Activated naive CD4-positive, alpha-beta T cell treated with anti-CD3 and anti-CD28 coated beads, Interleukin-2, amount 10 ng/mL, durations not matched to agents 7 days and 5 days (primary cell): ENCODE results near the gene ARRDC1.
"Not testable (repeated sequence)": the region's sequence is repeated elsewhere in the genome, so short reads cannot be mapped to it uniquely, and the experiment has no call there.

Experiments
- CTCF ChIA-PET: fragments of 350-600 bp; sonication (Branson Sonifier 250); formaldehyde crosslinking; loops from one replicate; lab custom pipeline; 2021; ENCODE audit warnings: antibody characterized with exemption; lab: Charles Lee
- DNase-seq: peaks from one replicate; pipeline ENCODE4 v3.0.0-alpha.2; 2020
- H3K27ac Mint-ChIP-seq: one replicate; pipeline ENCODE4 v1.8.0; 2021; ENCODE audit warnings: mild to moderate bottlenecking, moderate library complexity, mixed read lengths
- H3K27me3 Mint-ChIP-seq: one replicate; pipeline ENCODE4 v1.8.0; 2021; ENCODE audit warnings: mild to moderate bottlenecking, mixed read lengths
- H3K36me3 Mint-ChIP-seq: one replicate; pipeline ENCODE4 v1.8.0; 2021; ENCODE audit warnings: mixed read lengths
- H3K4me1 Mint-ChIP-seq: one replicate; pipeline ENCODE4 v1.8.0; 2021; ENCODE audit warnings: mixed read lengths
- H3K4me3 Mint-ChIP-seq: one replicate; pipeline ENCODE4 v1.8.0; 2021; ENCODE audit warnings: mild to moderate bottlenecking, moderate library complexity, mixed read lengths
- H3K9me3 Mint-ChIP-seq: one replicate; pipeline ENCODE4 v1.8.0; 2021; ENCODE audit warnings: mixed read lengths

Gene ARRDC1

DNA sequence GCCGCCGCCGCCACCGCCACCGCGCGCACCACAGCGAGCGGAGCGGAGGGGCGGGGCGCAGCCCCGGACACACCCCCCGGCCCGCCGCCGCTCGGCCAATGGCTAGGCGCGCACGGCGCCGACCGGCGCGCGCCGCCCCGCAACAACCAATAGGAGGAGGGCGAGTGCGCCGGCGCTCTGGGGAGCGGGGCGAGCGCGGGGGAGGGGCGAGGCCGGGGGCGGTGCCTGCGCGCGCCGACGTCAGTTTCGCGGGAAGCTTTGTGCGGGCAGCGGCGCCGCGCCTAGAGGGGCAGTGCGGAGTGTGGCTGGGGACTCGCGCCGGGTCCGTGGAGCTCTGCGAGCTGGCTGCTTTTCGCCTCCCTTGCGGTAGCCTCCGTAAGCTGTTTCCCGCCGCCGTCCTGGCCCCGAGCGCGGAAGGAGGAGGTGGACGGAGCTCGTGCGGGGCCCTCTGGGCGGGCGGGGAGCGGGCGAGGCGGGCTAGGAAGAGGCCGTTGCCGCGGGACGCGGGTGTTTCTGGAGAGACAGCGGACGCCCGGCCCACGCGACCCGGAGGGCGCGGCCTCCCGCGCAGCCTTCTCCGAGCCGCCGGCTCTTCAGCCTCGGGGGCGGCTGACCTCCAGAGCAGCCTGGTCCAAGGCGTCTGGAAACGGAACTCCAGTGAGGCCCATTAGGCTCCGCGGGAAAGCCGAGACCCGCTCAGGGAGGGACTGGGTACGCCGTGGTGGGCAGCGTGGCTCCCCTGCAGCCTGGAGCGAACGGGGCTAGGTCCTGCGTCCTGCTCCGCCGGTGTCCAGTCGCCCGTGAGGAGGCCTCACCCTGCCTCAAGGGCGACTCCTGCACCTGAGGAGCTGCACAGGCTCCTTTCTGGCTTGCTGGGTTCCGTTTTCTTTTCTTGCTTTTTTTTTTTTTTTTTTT lies 14.8 kb upstream of the ARRDC1 start, which contains the start of gene ZMYND19:
Gene ZMYND19, minus strand, starts transcription at position 44 of the 915 bp plus-strand sequence. CDS start 249 bp downstream, outside the sequence.
- CTCF ChIA-PET = interaction anchor here (0.9 to 1.5 kb wide), 3 partner anchors 9 to 11 kb away, joined by 3 to 5 read pairs (median 3); partner anchors contain the start of gene DPH7
- Mint-ChIP-seq H3K27me3 (no peaks in the 10 kb centered on the region), H3K36me3 (peaks cover 14% of the 10 kb centered on the region), H3K27ac (peak within 1 kb of the TSS; percentile 90), H3K9me3 (no peaks in the 10 kb centered on the region), H3K4me3 (peak within 1 kb of the TSS; percentile 96), H3K4me1 (peaks cover 26% of the 10 kb centered on the region)
- peak; percentile 88 for DNase-seq

DNA sequence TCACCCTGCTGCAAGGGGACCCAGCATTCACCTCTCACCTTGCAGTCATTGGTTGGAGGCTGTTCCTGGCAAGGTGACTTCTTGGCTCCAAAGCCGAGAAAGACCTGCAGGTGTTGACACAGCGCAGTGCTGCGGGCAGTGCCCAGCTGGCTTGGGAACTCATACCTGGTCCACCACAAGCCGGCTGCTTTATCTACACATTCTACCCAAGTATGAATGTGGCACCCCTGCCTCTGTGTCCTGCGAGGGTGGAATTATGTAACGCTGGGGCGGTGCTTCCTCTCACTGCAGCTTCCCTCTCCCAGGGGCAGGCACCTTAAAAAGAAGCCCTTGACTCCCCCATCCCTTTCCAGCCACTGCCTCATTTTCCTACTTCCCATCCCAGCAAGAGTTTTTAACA lies 12.7 kb upstream of the ARRDC1 start:
- peaks cover 24% of the 10 kb centered on the region for H3K4me1 Mint-ChIP-seq
- DNase-seq = no peak
- CTCF ChIA-PET = interaction anchor here (1.0 to 1.7 kb wide), 2 partner anchors 10 to 13 kb away, joined by 3 to 5 read pairs; no protein-coding TSS in a partner anchor
- H3K9me3 Mint-ChIP-seq = no peaks in the 10 kb centered on the region
- peaks cover 5% of the 10 kb centered on the region for H3K36me3 Mint-ChIP-seq
- no peaks in the 10 kb centered on the region for H3K27me3 Mint-ChIP-seq
- H3K27ac Mint-ChIP-seq = no peak overlapping the region
- no peak overlapping the region for H3K4me3 Mint-ChIP-seq

DNA sequence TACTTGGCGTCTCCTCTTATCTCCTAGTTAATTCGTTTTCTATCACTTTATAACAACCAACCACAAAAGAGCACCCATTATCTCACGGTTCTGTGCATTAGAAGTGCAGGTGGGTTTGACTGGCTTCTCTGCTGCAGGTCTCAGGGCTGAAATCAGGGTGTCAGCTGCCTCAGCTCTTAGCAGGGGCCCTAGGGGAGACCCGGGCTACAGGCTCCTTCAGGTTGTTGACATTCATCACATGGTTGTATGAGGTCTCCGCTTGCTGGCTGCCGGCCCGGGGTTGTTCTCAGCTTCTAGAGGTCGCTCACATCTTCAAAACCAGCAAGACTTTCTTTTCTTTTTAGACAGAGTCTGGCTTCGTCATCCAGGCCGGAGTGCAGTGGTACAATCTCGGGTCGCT lies 12.3 kb upstream of the ARRDC1 start:
- Mint-ChIP-seq H3K27ac (no peak overlapping the region), H3K27me3 (no peaks in the 10 kb centered on the region), H3K4me1 (peaks cover 21% of the 10 kb centered on the region), H3K36me3 (peaks cover 1% of the 10 kb centered on the region), H3K4me3 (no peak overlapping the region), H3K9me3 (no peaks in the 10 kb centered on the region)
- CTCF ChIA-PET = no interaction called here
- DNase-seq = no peak

DNA sequence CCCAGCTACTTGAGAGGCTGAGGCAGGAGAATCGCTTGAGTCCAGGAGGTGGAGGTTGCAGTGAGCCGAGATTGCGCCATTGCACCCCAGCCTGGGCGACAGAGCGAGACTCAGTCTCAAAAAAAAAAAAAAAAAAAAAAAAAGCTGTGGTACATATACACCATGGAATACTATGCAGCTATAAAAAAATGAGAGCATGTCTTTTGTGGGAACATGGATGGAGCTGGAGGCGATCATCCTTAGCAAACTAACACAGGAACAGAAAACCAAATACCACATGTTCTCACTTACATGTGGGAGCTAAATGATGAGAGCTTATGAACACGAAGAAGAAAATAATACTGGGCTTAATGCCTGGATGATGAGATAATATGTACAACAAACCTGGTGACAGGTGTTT lies 8.9 kb upstream of the ARRDC1 start:
- H3K9me3 Mint-ChIP-seq, DNase-seq, H3K4me3 Mint-ChIP-seq, H3K36me3 Mint-ChIP-seq, CTCF ChIA-PET, H3K27me3 Mint-ChIP-seq, H3K27ac Mint-ChIP-seq: not testable (repeated sequence)
- H3K4me1 Mint-ChIP-seq = peaks cover 12% of the 10 kb centered on the region

DNA sequence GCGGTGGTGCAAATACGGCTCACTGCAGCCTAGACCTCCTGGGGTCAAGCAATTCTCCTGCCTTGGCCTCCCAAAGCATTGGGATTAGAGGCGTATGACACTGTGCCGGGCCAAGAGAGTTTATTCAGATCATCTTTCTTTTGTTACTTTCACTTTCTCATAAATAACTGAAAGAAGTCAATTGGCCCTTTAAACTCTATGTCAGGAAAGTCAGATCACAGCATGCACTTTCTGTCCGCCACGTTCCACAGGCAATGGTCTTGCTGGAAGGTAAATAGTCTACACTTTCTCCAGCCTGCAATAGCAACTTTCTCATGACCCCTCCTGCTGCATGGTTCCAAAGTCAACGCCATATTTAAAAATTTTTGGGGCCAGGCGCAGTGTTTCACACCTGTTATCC lies 6.5 kb upstream of the ARRDC1 start:
- CTCF ChIA-PET = interaction anchor here (2.0 kb wide), 1 partner anchor 11 kb away, joined by 4 read pairs; no protein-coding TSS in a partner anchor
- Mint-ChIP-seq H3K4me1 (peaks cover 24% of the 10 kb centered on the region), H3K36me3 (no peaks in the 10 kb centered on the region), H3K9me3 (no peaks in the 10 kb centered on the region), H3K27me3 (peaks cover 22% of the 10 kb centered on the region), H3K27ac (no peak overlapping the region), H3K4me3 (no peak overlapping the region)
- no peak for DNase-seq

DNA sequence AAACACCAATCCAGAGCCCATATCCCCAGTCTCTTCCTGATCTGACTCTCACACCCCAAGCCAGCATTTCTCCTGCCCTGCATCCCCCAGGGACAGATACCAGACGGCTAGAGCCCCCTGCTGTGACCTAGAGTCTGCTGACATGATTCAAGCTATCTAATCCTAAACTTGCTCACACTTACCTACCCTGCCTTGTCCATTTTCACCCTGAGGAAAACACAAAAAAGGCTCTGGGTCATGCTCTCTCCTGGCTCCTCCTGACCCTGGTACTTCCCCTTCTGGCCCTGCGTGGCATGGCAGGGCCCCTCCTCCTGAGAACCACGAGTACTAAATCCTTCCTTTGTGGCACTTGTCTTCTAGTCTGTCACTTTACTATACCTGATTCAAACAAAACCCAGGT lies 2.8 kb upstream of the ARRDC1 start:
- CTCF ChIA-PET = interaction anchor here (1.0 to 1.2 kb wide), 3 partner anchors 10 to 23 kb away, joined by 3 to 4 read pairs (median 4); partner anchors contain the start of gene DPH7
- Mint-ChIP-seq H3K27me3 (peaks cover 28% of the 10 kb centered on the region), H3K9me3 (no peaks in the 10 kb centered on the region), H3K4me3 (peak overlapping the region; percentile 21), H3K4me1 (peaks cover 41% of the 10 kb centered on the region), H3K36me3 (peaks cover 2% of the 10 kb centered on the region), H3K27ac (no peak overlapping the region)
- DNase-seq = no peak

DNA sequence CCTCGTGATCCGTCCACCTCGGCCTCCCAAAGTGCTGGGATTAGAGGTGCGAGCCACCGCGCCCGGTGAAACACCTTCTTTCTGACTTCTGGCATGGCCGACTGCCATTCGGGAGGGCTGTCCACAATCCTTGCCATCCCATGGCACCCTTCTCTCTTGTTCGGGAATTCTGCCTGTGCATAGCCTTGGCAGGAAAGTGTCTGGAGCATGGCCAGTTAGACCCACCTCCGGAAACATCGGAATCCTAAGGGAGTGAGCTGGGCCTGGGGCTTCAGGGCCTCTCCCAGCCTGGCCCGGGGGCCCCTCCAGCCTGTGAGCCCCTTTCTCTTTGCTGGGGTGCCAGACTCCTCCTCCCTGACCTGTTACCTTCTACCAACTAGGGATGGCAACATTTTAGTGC lies 1.6 kb upstream of the ARRDC1 start:
- CTCF ChIA-PET = interaction anchor here (1.2 kb wide), 1 partner anchor 25 kb away, joined by 4 read pairs; the partner anchor contains the start of gene DPH7
- H3K27me3 Mint-ChIP-seq = peaks cover 21% of the 10 kb centered on the region
- no peaks in the 10 kb centered on the region for H3K9me3 Mint-ChIP-seq
- H3K4me3 Mint-ChIP-seq = peak overlapping the region; percentile 60
- H3K36me3 Mint-ChIP-seq = peaks cover 3% of the 10 kb centered on the region
- H3K27ac Mint-ChIP-seq = no peak overlapping the region
- peaks cover 36% of the 10 kb centered on the region for H3K4me1 Mint-ChIP-seq
- no peak for DNase-seq

DNA sequence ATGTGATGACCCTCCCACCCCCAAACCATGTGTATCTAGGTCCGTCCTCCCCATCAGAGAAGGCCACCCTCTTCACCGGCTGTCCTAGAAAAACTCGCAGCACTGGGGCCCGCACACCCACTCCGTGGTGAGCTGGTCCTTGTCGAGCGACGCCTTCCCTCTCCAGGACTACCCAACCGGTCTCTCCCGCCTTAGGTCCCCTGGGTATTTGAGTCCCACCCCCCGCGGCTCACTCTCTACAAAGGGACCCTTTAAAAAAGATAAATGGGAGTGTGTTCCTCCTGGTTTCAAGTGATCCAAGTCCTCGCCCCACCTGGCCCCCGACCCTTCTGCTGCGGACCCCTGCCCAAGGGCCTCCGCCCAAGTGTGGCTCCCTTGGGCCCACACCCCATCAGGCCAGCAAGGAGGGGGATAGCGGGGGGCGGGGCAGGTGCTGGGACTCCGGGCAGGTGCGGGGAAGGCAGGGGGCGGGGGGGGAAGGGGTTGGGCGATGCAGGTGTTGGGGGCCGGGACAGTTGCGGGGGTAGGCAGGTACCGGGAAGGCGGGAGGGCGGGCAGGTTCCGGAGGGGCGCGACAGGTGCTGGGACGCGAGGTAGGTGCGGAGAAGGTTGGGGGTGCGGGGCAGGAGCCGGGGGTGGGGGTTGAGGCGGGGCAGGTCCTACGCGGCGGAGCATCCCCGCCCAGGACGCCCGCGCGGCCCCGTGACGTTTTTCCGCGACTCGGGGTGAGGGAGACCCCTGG lies 970 bp upstream of the ARRDC1 start:
- no peak for DNase-seq
- H3K36me3 Mint-ChIP-seq = peaks cover 4% of the 10 kb centered on the region
- no peak overlapping the region for H3K27ac Mint-ChIP-seq
- peaks cover 21% of the 10 kb centered on the region for H3K27me3 Mint-ChIP-seq
- peak overlapping the region; percentile 60 for H3K4me3 Mint-ChIP-seq
- H3K4me1 Mint-ChIP-seq = peaks cover 35% of the 10 kb centered on the region
- CTCF ChIA-PET = no interaction called here
- no peaks in the 10 kb centered on the region for H3K9me3 Mint-ChIP-seq

DNA sequence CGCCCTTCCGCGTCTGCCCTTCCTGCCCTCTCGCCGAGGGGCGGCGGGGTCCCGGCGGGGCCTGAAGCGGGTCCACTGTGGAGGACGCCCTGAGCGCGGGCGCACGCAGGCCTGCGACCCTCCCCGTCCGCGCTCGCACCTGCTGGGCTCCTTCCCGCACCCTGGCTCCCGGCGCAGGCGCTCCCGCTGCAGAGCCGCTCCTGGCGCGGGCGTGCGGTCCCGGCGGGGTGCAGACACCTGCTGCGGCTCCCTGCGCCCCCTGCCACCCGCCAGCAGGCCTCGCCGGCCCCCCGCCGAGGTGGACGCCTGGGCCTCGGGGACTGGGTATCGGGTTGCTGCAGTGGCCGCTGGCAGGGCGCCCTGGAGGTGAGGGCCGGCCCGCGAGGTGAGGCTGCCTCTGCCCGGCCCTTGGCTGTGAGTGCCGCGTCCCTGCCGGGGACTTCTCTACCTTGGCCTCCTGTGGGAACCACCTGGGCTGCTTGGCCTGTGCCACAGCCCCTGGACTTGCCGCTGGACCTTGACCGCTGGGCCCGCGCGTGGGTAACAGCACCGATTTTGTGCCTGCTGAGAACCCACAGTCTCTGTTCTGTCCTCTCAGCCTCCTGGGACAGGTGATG lies 627 bp downstream of the ARRDC1 start:
- CTCF ChIA-PET = no interaction called here
- H3K27ac Mint-ChIP-seq = peak overlapping the region; percentile 62
- peaks cover 21% of the 10 kb centered on the region for H3K27me3 Mint-ChIP-seq

DNA sequence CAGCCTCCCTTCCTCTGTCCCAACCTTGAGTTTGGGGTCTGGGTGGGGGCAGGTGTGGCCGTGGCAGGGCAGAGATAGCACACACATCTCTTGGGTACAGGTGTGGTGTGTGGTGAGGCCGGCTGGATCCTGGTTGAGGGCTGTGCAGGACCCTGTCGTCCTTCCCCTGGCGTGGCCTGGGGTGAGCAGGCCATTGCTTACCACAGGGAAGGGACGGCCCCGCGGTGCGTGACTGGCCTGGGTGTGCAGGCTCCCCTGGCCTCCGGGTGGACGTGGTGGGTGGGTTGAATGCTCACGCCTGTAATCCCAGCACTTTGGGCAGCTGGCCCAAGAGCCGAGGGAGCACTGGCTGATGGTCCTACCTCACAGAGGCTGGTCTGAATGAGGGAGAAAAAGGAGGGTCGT lies 1.2 kb downstream of the ARRDC1 start:
- H3K36me3 Mint-ChIP-seq = peaks cover 4% of the 10 kb centered on the region
- H3K27me3 Mint-ChIP-seq = peaks cover 21% of the 10 kb centered on the region
- H3K27ac Mint-ChIP-seq = no peak overlapping the region
- no peaks in the 10 kb centered on the region for H3K9me3 Mint-ChIP-seq
- CTCF ChIA-PET = no interaction called here
- peak overlapping the region; percentile 82 for H3K4me3 Mint-ChIP-seq
- no peak for DNase-seq
- peaks cover 41% of the 10 kb centered on the region for H3K4me1 Mint-ChIP-seq

More for the DNA sequence above, 627 bp downstream of the ARRDC1 start:
- Mint-ChIP-seq H3K36me3 (peaks cover 4% of the 10 kb centered on the region), H3K4me1 (peaks cover 35% of the 10 kb centered on the region), H3K4me3 (peak overlapping the region; percentile 82), H3K9me3 (no peaks in the 10 kb centered on the region)
- no peak for DNase-seq

DNA sequence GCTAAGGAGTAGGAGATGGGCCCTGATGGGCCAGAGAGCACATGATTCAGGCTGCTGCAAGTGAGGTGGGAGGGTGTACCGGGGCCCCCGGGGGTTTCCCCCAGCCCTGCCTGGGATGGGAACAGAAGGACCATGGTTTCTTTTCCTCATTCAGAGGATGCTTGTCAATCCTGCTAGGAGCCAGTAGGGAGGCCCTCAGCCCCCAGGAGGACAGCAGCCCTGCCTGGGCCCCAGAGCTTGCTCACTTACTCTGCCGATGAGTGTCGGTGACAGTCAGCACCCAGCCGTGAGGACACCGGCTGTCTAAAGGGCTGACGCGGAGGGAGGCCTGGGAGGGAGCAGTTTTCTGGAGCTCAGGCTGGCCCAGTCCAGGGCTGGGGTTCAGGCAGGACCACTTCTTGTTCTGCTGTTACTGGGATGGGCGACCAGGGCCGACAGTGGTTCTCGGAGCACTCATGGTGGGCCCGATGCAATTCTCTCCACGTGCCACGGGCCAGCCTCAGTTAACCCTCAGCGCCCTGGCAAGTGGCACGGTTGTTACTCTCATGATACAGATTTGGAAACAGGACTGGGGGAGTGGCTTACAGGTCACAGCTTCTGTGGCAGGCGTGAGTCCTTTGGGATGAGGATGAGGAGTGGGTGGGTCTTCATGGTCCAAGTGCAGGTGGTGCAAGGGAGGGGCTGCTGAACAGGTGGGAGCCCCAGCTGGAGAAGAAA lies 1.8 kb downstream of the ARRDC1 start:
- peak overlapping the region; percentile 82 for H3K4me3 Mint-ChIP-seq
- no peak for DNase-seq
- H3K9me3 Mint-ChIP-seq = no peaks in the 10 kb centered on the region
- CTCF ChIA-PET = no interaction called here
- peaks cover 46% of the 10 kb centered on the region for H3K4me1 Mint-ChIP-seq
- peaks cover 21% of the 10 kb centered on the region for H3K27me3 Mint-ChIP-seq
- H3K36me3 Mint-ChIP-seq = peaks cover 4% of the 10 kb centered on the region
- H3K27ac Mint-ChIP-seq = no peak overlapping the region

DNA sequence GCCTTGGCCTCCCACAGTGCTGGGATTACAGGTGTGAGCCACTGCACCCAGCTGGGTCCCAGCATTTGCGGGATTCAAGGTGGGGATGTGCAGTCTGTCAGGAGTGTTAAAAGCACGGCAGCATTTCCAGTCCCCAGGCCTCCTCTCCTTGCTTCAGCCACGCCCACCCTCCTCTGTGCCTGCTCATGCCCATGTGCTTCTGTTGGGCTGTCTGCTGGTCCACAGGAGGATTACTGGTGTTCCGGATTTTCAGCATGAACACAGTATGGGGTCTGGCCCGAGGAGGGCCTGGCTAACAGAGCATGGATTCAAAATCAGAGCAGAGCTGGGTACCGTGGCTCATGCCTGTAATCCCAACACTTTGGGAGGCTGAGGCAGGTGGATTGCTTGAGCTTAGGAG lies 5.5 kb downstream of the ARRDC1 start:
- DNase-seq = no peak
- Mint-ChIP-seq H3K27ac (no peak overlapping the region), H3K36me3 (peaks cover 4% of the 10 kb centered on the region), H3K27me3 (no peaks in the 10 kb centered on the region), H3K4me3 (no peak overlapping the region), H3K9me3 (no peaks in the 10 kb centered on the region), H3K4me1 (peaks cover 34% of the 10 kb centered on the region)
- CTCF ChIA-PET = no interaction called here
